ENCODE measurements around the gene HNRNPF. TPM values are rescaled to one million over a fixed set of nuclear protein-coding genes. Genes with fewer than 3 reads are reported as not detected.
A peak's percentile ranks its signal among the peaks of the same experiment; 100 is the strongest.

The HNRNPF gene
- total RNA-seq, 1 experiment from 2014 or later, result 358 TPM

DNA sequence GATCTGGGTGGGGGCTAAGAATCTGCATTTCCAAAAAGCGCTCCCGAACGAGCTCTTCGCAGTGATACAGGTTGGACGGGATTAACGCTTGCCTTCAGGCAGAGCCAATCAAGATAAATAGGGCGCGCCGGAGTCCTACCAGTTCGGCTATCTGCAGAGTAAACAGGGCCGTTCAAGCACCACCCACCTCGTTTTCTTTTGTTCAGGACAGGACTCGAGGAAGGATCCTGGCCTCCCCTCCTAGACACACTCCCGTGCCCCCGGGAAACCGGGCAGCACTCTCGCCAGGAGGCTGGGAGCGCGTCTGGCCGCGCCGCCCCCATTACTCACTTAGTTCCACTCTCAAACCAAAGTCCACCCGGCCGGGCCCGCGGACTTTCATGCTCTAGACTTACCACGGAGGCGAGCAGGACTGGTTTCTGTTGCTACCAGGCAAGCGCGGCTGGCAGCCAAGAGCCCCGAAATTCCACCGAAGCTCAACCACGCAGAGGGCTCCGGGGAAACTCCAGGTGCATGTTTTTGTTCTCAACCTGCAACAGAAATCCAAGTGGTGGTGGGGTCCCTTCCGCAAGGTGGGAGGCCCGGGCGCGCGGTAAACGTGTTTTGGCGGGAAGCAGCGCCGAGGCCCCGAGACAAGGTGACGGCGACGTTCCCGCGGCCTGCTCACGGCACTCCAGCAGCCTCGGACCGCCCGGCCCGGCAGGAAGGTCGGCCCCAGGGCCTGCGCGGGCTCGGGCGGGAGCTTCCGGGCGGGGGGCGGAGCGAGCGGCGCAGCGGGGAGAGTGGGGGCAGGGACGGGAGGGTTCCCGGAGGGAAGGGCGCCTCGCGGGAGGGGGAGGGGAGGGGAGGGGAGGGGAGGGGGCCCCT is 12.7 kb downstream of the HNRNPF start (continued):
- TF ChIP-seq SMAD4 (CRISPR knock-in tag; IDR thresholded peaks at IDR 0.05) (no peak; the same call in 1 of the 2 replicates), NFE2L1 (CRISPR knock-in tag; IDR thresholded peaks at IDR 0.05) (peak; percentile 43; the same call in 1 of the 2 replicates), ZNF423 (CRISPR knock-in tag; IDR thresholded peaks at IDR 0.05) (no peak), ATF1 (CRISPR knock-in tag; IDR thresholded peaks at IDR 0.05) (0 out of 2 replicates have a peak, but pooled peaks have one; percentile 37), FOXK1 (CRISPR knock-in tag; IDR thresholded peaks at IDR 0.05) (peak; percentile 70), TEAD1 (CRISPR knock-in tag; IDR thresholded peaks at IDR 0.05) (peak; percentile 44; the same call in 1 of the 2 replicates), SP1 (CRISPR knock-in tag; conservative IDR thresholded peaks at IDR 0.05) (no peak), JUN (CRISPR knock-in tag; IDR thresholded peaks at IDR 0.05) (no peak; the same call in 1 of the 2 replicates), GRHL2 (CRISPR knock-in tag; IDR thresholded peaks at IDR 0.05; ENCODE audit: insufficient replicate concordance, severe bottlenecking) (no peak), NFYB (CRISPR knock-in tag; conservative IDR thresholded peaks at IDR 0.05; ENCODE audit: low read depth) (0 out of 2 replicates have a peak, but pooled peaks have one; percentile 25), EMX1 (CRISPR knock-in tag; IDR thresholded peaks at IDR 0.05) (no peak), RORB (CRISPR knock-in tag; IDR thresholded peaks at IDR 0.05) (no peak), ZNF232 (CRISPR knock-in tag; IDR thresholded peaks at IDR 0.05) (no peak), GABPB1 (CRISPR knock-in tag; IDR thresholded peaks at IDR 0.05) (no peak), ELF4 (CRISPR knock-in tag; IDR thresholded peaks at IDR 0.05; ENCODE audit: low read depth) (no peak)
- TF ChIP-seq, protein P1, sequence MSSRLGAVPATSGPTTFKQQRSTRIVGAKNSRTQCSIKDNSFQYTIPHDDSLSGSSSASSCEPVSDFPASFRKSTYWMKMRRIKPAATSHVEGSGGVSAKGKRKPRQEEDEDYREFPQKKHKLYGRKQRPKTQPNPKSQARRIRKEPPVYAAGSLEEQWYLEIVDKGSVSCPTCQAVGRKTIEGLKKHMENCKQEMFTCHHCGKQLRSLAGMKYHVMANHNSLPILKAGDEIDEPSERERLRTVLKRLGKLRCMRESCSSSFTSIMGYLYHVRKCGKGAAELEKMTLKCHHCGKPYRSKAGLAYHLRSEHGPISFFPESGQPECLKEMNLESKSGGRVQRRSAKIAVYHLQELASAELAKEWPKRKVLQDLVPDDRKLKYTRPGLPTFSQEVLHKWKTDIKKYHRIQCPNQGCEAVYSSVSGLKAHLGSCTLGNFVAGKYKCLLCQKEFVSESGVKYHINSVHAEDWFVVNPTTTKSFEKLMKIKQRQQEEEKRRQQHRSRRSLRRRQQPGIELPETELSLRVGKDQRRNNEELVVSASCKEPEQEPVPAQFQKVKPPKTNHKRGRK (CRISPR knock-in tag; IDR thresholded peaks at IDR 0.05; ENCODE audit: borderline replicate concordance), result no peak
- TF ChIP-seq, protein P2, sequence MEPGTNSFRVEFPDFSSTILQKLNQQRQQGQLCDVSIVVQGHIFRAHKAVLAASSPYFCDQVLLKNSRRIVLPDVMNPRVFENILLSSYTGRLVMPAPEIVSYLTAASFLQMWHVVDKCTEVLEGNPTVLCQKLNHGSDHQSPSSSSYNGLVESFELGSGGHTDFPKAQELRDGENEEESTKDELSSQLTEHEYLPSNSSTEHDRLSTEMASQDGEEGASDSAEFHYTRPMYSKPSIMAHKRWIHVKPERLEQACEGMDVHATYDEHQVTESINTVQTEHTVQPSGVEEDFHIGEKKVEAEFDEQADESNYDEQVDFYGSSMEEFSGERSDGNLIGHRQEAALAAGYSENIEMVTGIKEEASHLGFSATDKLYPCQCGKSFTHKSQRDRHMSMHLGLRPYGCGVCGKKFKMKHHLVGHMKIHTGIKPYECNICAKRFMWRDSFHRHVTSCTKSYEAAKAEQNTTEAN (CRISPR knock-in tag; IDR thresholded peaks at IDR 0.05), result 0 out of 2 replicates have a peak, but pooled peaks have one; percentile 87
- TF ChIP-seq, protein P3, sequence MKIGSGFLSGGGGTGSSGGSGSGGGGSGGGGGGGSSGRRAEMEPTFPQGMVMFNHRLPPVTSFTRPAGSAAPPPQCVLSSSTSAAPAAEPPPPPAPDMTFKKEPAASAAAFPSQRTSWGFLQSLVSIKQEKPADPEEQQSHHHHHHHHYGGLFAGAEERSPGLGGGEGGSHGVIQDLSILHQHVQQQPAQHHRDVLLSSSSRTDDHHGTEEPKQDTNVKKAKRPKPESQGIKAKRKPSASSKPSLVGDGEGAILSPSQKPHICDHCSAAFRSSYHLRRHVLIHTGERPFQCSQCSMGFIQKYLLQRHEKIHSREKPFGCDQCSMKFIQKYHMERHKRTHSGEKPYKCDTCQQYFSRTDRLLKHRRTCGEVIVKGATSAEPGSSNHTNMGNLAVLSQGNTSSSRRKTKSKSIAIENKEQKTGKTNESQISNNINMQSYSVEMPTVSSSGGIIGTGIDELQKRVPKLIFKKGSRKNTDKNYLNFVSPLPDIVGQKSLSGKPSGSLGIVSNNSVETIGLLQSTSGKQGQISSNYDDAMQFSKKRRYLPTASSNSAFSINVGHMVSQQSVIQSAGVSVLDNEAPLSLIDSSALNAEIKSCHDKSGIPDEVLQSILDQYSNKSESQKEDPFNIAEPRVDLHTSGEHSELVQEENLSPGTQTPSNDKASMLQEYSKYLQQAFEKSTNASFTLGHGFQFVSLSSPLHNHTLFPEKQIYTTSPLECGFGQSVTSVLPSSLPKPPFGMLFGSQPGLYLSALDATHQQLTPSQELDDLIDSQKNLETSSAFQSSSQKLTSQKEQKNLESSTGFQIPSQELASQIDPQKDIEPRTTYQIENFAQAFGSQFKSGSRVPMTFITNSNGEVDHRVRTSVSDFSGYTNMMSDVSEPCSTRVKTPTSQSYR (CRISPR knock-in tag; IDR thresholded peaks at IDR 0.05), result 0 out of 2 replicates have a peak, but pooled peaks have one; percentile 68
- TF ChIP-seq, protein P4, sequence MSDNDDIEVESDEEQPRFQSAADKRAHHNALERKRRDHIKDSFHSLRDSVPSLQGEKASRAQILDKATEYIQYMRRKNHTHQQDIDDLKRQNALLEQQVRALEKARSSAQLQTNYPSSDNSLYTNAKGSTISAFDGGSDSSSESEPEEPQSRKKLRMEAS (CRISPR knock-in tag; IDR thresholded peaks at IDR 0.05), result peak; percentile 72
- TF ChIP-seq, protein P5, sequence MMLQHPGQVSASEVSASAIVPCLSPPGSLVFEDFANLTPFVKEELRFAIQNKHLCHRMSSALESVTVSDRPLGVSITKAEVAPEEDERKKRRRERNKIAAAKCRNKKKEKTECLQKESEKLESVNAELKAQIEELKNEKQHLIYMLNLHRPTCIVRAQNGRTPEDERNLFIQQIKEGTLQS (CRISPR knock-in tag; conservative IDR thresholded peaks at IDR 0.05), result no peak
- TF ChIP-seq, protein P6, sequence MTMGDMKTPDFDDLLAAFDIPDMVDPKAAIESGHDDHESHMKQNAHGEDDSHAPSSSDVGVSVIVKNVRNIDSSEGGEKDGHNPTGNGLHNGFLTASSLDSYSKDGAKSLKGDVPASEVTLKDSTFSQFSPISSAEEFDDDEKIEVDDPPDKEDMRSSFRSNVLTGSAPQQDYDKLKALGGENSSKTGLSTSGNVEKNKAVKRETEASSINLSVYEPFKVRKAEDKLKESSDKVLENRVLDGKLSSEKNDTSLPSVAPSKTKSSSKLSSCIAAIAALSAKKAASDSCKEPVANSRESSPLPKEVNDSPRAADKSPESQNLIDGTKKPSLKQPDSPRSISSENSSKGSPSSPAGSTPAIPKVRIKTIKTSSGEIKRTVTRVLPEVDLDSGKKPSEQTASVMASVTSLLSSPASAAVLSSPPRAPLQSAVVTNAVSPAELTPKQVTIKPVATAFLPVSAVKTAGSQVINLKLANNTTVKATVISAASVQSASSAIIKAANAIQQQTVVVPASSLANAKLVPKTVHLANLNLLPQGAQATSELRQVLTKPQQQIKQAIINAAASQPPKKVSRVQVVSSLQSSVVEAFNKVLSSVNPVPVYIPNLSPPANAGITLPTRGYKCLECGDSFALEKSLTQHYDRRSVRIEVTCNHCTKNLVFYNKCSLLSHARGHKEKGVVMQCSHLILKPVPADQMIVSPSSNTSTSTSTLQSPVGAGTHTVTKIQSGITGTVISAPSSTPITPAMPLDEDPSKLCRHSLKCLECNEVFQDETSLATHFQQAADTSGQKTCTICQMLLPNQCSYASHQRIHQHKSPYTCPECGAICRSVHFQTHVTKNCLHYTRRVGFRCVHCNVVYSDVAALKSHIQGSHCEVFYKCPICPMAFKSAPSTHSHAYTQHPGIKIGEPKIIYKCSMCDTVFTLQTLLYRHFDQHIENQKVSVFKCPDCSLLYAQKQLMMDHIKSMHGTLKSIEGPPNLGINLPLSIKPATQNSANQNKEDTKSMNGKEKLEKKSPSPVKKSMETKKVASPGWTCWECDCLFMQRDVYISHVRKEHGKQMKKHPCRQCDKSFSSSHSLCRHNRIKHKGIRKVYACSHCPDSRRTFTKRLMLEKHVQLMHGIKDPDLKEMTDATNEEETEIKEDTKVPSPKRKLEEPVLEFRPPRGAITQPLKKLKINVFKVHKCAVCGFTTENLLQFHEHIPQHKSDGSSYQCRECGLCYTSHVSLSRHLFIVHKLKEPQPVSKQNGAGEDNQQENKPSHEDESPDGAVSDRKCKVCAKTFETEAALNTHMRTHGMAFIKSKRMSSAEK (CRISPR knock-in tag; IDR thresholded peaks at IDR 0.05; ENCODE audit: borderline replicate concordance), result no peak
- TF ChIP-seq, protein P7, sequence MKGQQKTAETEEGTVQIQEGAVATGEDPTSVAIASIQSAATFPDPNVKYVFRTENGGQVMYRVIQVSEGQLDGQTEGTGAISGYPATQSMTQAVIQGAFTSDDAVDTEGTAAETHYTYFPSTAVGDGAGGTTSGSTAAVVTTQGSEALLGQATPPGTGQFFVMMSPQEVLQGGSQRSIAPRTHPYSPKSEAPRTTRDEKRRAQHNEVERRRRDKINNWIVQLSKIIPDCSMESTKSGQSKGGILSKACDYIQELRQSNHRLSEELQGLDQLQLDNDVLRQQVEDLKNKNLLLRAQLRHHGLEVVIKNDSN (CRISPR knock-in tag; IDR thresholded peaks at IDR 0.05), result peak; percentile 48; the same call in 1 of the 2 replicates
- TF ChIP-seq, protein P8, sequence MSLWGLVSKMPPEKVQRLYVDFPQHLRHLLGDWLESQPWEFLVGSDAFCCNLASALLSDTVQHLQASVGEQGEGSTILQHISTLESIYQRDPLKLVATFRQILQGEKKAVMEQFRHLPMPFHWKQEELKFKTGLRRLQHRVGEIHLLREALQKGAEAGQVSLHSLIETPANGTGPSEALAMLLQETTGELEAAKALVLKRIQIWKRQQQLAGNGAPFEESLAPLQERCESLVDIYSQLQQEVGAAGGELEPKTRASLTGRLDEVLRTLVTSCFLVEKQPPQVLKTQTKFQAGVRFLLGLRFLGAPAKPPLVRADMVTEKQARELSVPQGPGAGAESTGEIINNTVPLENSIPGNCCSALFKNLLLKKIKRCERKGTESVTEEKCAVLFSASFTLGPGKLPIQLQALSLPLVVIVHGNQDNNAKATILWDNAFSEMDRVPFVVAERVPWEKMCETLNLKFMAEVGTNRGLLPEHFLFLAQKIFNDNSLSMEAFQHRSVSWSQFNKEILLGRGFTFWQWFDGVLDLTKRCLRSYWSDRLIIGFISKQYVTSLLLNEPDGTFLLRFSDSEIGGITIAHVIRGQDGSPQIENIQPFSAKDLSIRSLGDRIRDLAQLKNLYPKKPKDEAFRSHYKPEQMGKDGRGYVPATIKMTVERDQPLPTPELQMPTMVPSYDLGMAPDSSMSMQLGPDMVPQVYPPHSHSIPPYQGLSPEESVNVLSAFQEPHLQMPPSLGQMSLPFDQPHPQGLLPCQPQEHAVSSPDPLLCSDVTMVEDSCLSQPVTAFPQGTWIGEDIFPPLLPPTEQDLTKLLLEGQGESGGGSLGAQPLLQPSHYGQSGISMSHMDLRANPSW (CRISPR knock-in tag; conservative IDR thresholded peaks at IDR 0.05; ENCODE audit: low read depth), result no peak
